Panc1 (cell line): ENCODE results near the gene H2AZ2. TPM values are rescaled to one million over a fixed set of nuclear protein-coding genes. Genes with fewer than 3 reads are reported as not detected.
A peak's percentile ranks its signal among the peaks of the same experiment; 100 is the strongest.

ENCODE experiments used
- ATAC-seq: fragments of 200-7000 bp; cut with Tn5 transposase; 2 replicates; pipeline ENCODE4 v1.9.1; 2020; ENCODE audit warnings: mild to moderate bottlenecking, moderate library complexity
- BruUV-seq: library from RNA; stranded (reverse); fragments of 400-500 nt; replicated peaks from 2 replicates; lab custom pipeline; 2021; lab: Mats Ljungman, UMichigan
- CTCF ChIA-PET: fragments of 300-600 bp; sonication (Branson Sonifier 250); formaldehyde crosslinking; loops from one replicate; lab custom pipeline; 2022; ENCODE audit warnings: antibody characterized with exemption; lab: Charles Lee
- POLR2A ChIA-PET: fragments of 300-600 bp; sonication (Branson Sonifier 250); formaldehyde crosslinking; loops from one replicate; lab custom pipeline; 2022; ENCODE audit warnings: antibody characterized with exemption; lab: Charles Lee
- DNase-seq: peaks from one replicate; pipeline ENCODE4 v3.0.0-alpha.2; 2010; ENCODE audit warnings: low read depth, low spot score
- H3K27ac ChIP-seq: 2 replicates; pipeline ENCODE4 v1.5.1; 2011; ENCODE audit warnings: mild to moderate bottlenecking, low read length, inconsistent platforms
- H3K27me3 ChIP-seq: fragments of 200-500 bp; sonication (Bioruptor generic); 2 replicates; pipeline ENCODE4 v1.6.0; 2014; ENCODE audit warnings: low read length, inconsistent platforms; ENCODE audit not compliant: control insufficient read depth, insufficient read depth
- H3K36me3 ChIP-seq: fragments of 200-500 bp; sonication (Bioruptor generic); 2 replicates; pipeline ENCODE4 v1.5.1; 2014; ENCODE audit warnings: inconsistent platforms, mild to moderate bottlenecking, low read length, moderate library complexity; ENCODE audit not compliant: control insufficient read depth, insufficient read depth
- H3K4me1 ChIP-seq: 2 replicates; pipeline ENCODE4 v1.5.1; 2011; ENCODE audit warnings: inconsistent platforms, mild to moderate bottlenecking, low read length, moderate library complexity; ENCODE audit not compliant: control insufficient read depth, insufficient read depth
- H3K4me3 ChIP-seq, 2 experiments: 2 replicates each; pipeline ENCODE4 v1.5.1; 2011 to 2012; ENCODE audit warnings: low read depth in 2 of 2, low read length in 2 of 2, mild to moderate bottlenecking in 2 of 2, inconsistent platforms in 1 of 2, moderate library complexity in 1 of 2
- H3K9me3 ChIP-seq: fragments of 200-500 bp; sonication (Bioruptor generic); 2 replicates; pipeline ENCODE4 v1.5.1; 2014; ENCODE audit warnings: low read depth, mild to moderate bottlenecking, inconsistent platforms, low read length, moderate library complexity; ENCODE audit not compliant: control insufficient read depth, insufficient read depth
- CTCF ChIP-seq: fragments of 450-650 bp; IDR thresholded peaks from 2 replicates; pipeline ENCODE4 v1.5.1; 2017; ENCODE audit warnings: mild to moderate bottlenecking
- POLR2AphosphoS5 ChIP-seq: IDR thresholded peaks from 2 replicates; pipeline ENCODE4 v1.6.1; 2012; ENCODE audit warnings: mild to moderate bottlenecking, low read depth, low read length, moderate library complexity
- REST ChIP-seq, 2 experiments: IDR thresholded peaks; 2 replicates each; pipeline ENCODE4 v1.6.1; 2011 to 2012; ENCODE audit warnings: low read depth in 2 of 2, control low read depth in 1 of 2, low read length in 1 of 2, mild to moderate bottlenecking in 1 of 2, moderate library complexity in 1 of 2; ENCODE audit not compliant: insufficient read depth in 1 of 2
- SIN3A ChIP-seq: IDR thresholded peaks from 2 replicates; pipeline ENCODE4 v1.6.1; 2012; ENCODE audit warnings: low read depth, mild to moderate bottlenecking, low read length, moderate library complexity, borderline replicate concordance; ENCODE audit not compliant: insufficient read depth
- TCF7L2 ChIP-seq: IDR thresholded peaks from 2 replicates; pipeline ENCODE4 v1.6.1; 2011; ENCODE audit warnings: mild to moderate bottlenecking, low read depth, low read length, inconsistent platforms
- in situ Hi-C: cut with HindIII; loops from 2 replicates; pipeline ENCODE4 v1.10.0; 2016; ENCODE audit warnings: low sequenced_read_pairs, low pct_unique_long_range_greater_than_20kb
- intact Hi-C: fragments of 100-400 bp; cut with micrococcal nuclease; formaldehyde crosslinking; loops from one replicate; pipeline ENCODE4 v1.10.0; 2022; ENCODE audit not compliant: unreplicated experiment
- total RNA-seq: library from RNA; stranded (reverse); gene quantifications from one replicate; pipeline ENCODE4 v1.2.1, GENCODE V29; 2021; ENCODE audit not compliant: unreplicated experiment

Gene H2AZ2
- total RNA-seq, 1 experiment from 2014 or later, result 319 TPM

GRCh38 chr7:44883961-44884620 is 36.2 kb upstream of the H2AZ2 start:
- peaks cover 42% of the 10 kb centered on the region for H3K4me1 ChIP-seq
- POLR2A ChIA-PET, result interaction anchor here (0.6 to 1.0 kb wide), 2 partner anchors 35 to 298 kb away, joined by 4 to 5 read pairs; no protein-coding TSS in a partner anchor
- TF ChIP-seq CTCF (no peak), POLR2AphosphoS5 (no peak), REST (IDR thresholded peaks at IDR 0.05; ENCODE audit: insufficient read depth in 1 of 2, low read depth in 2 of 2, low read length in 1 of 2) (no peak), TCF7L2 (peak; percentile 75), SIN3A (no peak)
- TSS peak; percentile 58 for BruUV-seq
- in situ Hi-C loops, result no loop called here
- intact Hi-C loops, result loop anchor here (1.0 kb wide), 1 partner anchor 8 kb away; no protein-coding TSS in a partner anchor
- H3K9me3 ChIP-seq, result no peaks in the 10 kb centered on the region
- no peaks in the 10 kb centered on the region for H3K27me3 ChIP-seq
- peak overlapping the region; percentile 81 to 83 for H3K4me3 ChIP-seq
- ATAC-seq (no peak), DNase-seq (no peak)
- CTCF ChIA-PET, result no interaction called here
- peak overlapping the region; percentile 83 for H3K27ac ChIP-seq
- peaks cover 6% of the 10 kb centered on the region for H3K36me3 ChIP-seq

- ATAC-seq, result no peak
- in situ Hi-C loops (no loop called here), intact Hi-C loops (no loop called here)
- peak overlapping the region; percentile 83 for H3K27ac ChIP-seq
- BruUV-seq, result no TSS peak
- ChIA-PET CTCF (no interaction called here), POLR2A (interaction anchor here (0.5 kb wide), 1 partner anchor 75 kb away, joined by 10 read pairs; no protein-coding TSS in a partner anchor)
- H3K4me3 ChIP-seq, result peak overlapping the region; percentile 81 to 83
- no peaks in the 10 kb centered on the region for H3K27me3 ChIP-seq
- peak; percentile 31; the same call in 1 of the 2 replicates for TF ChIP-seq POLR2AphosphoS5
- TF ChIP-seq SIN3A, result no peak
- peaks cover 42% of the 10 kb centered on the region for H3K4me1 ChIP-seq
- no peaks in the 10 kb centered on the region for H3K9me3 ChIP-seq
- DNase-seq, result no peak
- H3K36me3 ChIP-seq, result peaks cover 6% of the 10 kb centered on the region
Observed at GRCh38 chr7:44882899-44883298, 35.0 kb upstream of the H2AZ2 start.

GRCh38 chr7:44881610-44882009 is 33.7 kb upstream of the H2AZ2 start:
- POLR2A ChIA-PET, result no interaction called here
- no peak for ATAC-seq

More at GRCh38 chr7:44881610-44882009, 33.7 kb upstream of the H2AZ2 start:
- no peaks in the 10 kb centered on the region for H3K9me3 ChIP-seq
- CTCF ChIA-PET, result no interaction called here
- intact Hi-C loops (no loop called here), in situ Hi-C loops (no loop called here)
- H3K27me3 ChIP-seq, result no peaks in the 10 kb centered on the region
- H3K27ac ChIP-seq, result no peak overlapping the region
- no TSS peak for BruUV-seq
- H3K4me3 ChIP-seq, result peak overlapping the region; percentile 15 to 83; a peak in 3 of 4 replicates
- no peak for TF ChIP-seq POLR2AphosphoS5
- no peak for TF ChIP-seq SIN3A
- TF ChIP-seq CTCF, result no peak
- no peak for TF ChIP-seq TCF7L2
- no peak for TF ChIP-seq REST (IDR thresholded peaks at IDR 0.05; ENCODE audit: insufficient read depth in 1 of 2, low read depth in 2 of 2, low read length in 1 of 2)
- no peak for DNase-seq
- peaks cover 6% of the 10 kb centered on the region for H3K36me3 ChIP-seq
- peaks cover 42% of the 10 kb centered on the region for H3K4me1 ChIP-seq
